GM12878 (cell line): ENCODE results near the gene SERPINB6. TPM values are rescaled to one million over a fixed set of nuclear protein-coding genes. Genes with fewer than 3 reads are reported as not detected.

Source experiments
- ATAC-seq: fragments of 200-7000 bp; cut with Tn5 transposase; 3 replicates; pipeline ENCODE4 v1.9.1; 2020; ENCODE audit warnings: mild to moderate bottlenecking, moderate library complexity
- BruUV-seq: library from RNA; stranded (reverse); fragments of 400-500 nt; replicated peaks from 2 replicates; lab custom pipeline; 2021; lab: Mats Ljungman, UMichigan
- CTCF ChIA-PET: fragments of 300-600 bp; sonication (Branson Sonifier 250); formaldehyde crosslinking; extraction: SDS; loops from one replicate; lab custom pipeline; 2021; ENCODE audit warnings: inconsistent platforms; lab: Yijun Ruan, JAX
- POLR2A ChIA-PET: fragments of 350-600 bp; formaldehyde crosslinking; extraction: SDS; loops from one replicate; lab custom pipeline; 2021; ENCODE audit warnings: inconsistent platforms; lab: Charles Lee
- RAD21 ChIA-PET: fragments of 300-600 bp; sonication (Branson Sonifier 250); formaldehyde crosslinking; loops from one replicate; lab custom pipeline; 2023; ENCODE audit warnings: antibody characterized with exemption; ENCODE audit not compliant: unreplicated experiment; lab: Charles Lee
- SMC1A ChIA-PET: fragments of 300-600 bp; sonication (Branson Sonifier 250); formaldehyde crosslinking; loops from one replicate; lab custom pipeline; 2023; ENCODE audit not compliant: unreplicated experiment, uncharacterized antibody; lab: Charles Lee
- DNase-seq: peaks from one replicate; pipeline ENCODE4 v3.0.0-alpha.2; 2011; ENCODE audit warnings: low read depth, low spot score
- FAIRE-seq: peaks from 3 replicates; lab custom pipeline; 2011; peaks lifted over from hg19 to GRCh38; lab: Jason Lieb, UNC
- H2AFZ ChIP-seq: 2 replicates; pipeline ENCODE4 v1.6.0; 2011; ENCODE audit warnings: low read depth, low read length, control low read depth; ENCODE audit not compliant: control insufficient read depth
- H3K27ac ChIP-seq: 2 replicates; pipeline ENCODE4 v1.5.1; 2011; ENCODE audit warnings: control low read depth; ENCODE audit not compliant: control insufficient read depth, insufficient read depth
- H3K27me3 ChIP-seq, 2 experiments: replicated peaks in 1 of 2; 2 replicates each; pipeline versions ENCODE4 v1.6.0 to v1.6.1; 2011; ENCODE audit warnings: low read length in 1 of 2; ENCODE audit not compliant: control insufficient read depth in 2 of 2, insufficient read depth in 2 of 2
- H3K36me3 ChIP-seq, 2 experiments: 2 replicates each; pipeline ENCODE4 v1.5.1; 2011; ENCODE audit warnings: low read length in 1 of 2; ENCODE audit not compliant: control insufficient read depth in 2 of 2, insufficient read depth in 2 of 2
- H3K4me1 ChIP-seq: 2 replicates; pipeline ENCODE4 v1.6.1; 2011; ENCODE audit warnings: mild to moderate bottlenecking, low read length, moderate library complexity, mixed read lengths; ENCODE audit not compliant: control insufficient read depth, insufficient read depth
- H3K4me2 ChIP-seq: 2 replicates; pipeline ENCODE4 v1.6.0; 2011; ENCODE audit warnings: control low read depth; ENCODE audit not compliant: control insufficient read depth, insufficient read depth
- H3K4me3 ChIP-seq: fragments of 200-600 bp; sonication (generic); 2 replicates; pipeline ENCODE4 v1.5.1; 2016
- H3K79me2 ChIP-seq: 2 replicates; pipeline ENCODE4 v1.6.0; 2011; ENCODE audit warnings: low read length; ENCODE audit not compliant: control insufficient read depth, insufficient read depth
- H3K9ac ChIP-seq: 2 replicates; pipeline ENCODE4 v1.8.0; 2011; ENCODE audit warnings: low read length, control low read depth, mixed read lengths; ENCODE audit not compliant: control insufficient read depth, insufficient read depth
- H3K9me3 ChIP-seq: replicated peaks from 3 replicates; pipeline ENCODE4 v1.5.1; 2011; ENCODE audit warnings: mild to moderate bottlenecking, low read length; ENCODE audit not compliant: control insufficient read depth, insufficient read depth
- H4K20me1 ChIP-seq: 2 replicates; pipeline ENCODE4 v1.6.0; 2011; ENCODE audit not compliant: control insufficient read depth, insufficient read depth
- CHD1 ChIP-seq: IDR thresholded peaks from 2 replicates; pipeline ENCODE4 v1.6.1; 2012; ENCODE audit warnings: low read depth, low read length, improper control_type of control experiment
- CHD2 ChIP-seq: IDR thresholded peaks from 2 replicates; pipeline ENCODE4 v1.6.1; 2011; ENCODE audit warnings: low read depth, low read length, improper control_type of control experiment, borderline replicate concordance
- FOXK2 ChIP-seq: fragments of 450-650 bp; IDR thresholded peaks from 2 replicates; pipeline ENCODE4 v1.6.1; 2017; ENCODE audit warnings: mild to moderate bottlenecking, moderate library complexity
- GABPA ChIP-seq: IDR thresholded peaks from 2 replicates; pipeline ENCODE4 v1.6.1; 2014; ENCODE audit warnings: antibody characterized with exemption, low read depth, mild to moderate bottlenecking, inconsistent platforms
- HCFC1 ChIP-seq: fragments of 150-350 bp; IDR thresholded peaks from 2 replicates; pipeline ENCODE4 v1.6.1; 2014; ENCODE audit warnings: low read length
- IKZF2 ChIP-seq, 2 experiments: fragments of 450-650 bp; IDR thresholded peaks; 2 replicates each; pipeline ENCODE4 v1.6.1; 2017; ENCODE audit warnings: mild to moderate bottlenecking in 2 of 2, moderate library complexity in 2 of 2
- IRF4 ChIP-seq: IDR thresholded peaks from 2 replicates; pipeline ENCODE4 v1.6.1; 2011; ENCODE audit warnings: low read depth, low read length
- KDM1A ChIP-seq: fragments of 200-600 bp; sonication (generic); IDR thresholded peaks from 2 replicates; pipeline ENCODE4 v1.6.1; 2016; ENCODE audit warnings: borderline replicate concordance
- KLF5 ChIP-seq: fragments of 450-650 bp; IDR thresholded peaks from 2 replicates; pipeline ENCODE4 v1.6.1; 2014; ENCODE audit warnings: mild to moderate bottlenecking; ENCODE audit not compliant: partially characterized antibody
- MTA2 ChIP-seq: fragments of 450-650 bp; IDR thresholded peaks from 2 replicates; pipeline ENCODE4 v1.6.1; 2016; ENCODE audit warnings: low read depth, mild to moderate bottlenecking, moderate library complexity
- MYC ChIP-seq: IDR thresholded peaks from 2 replicates; pipeline ENCODE4 v1.6.1; 2011; ENCODE audit warnings: mild to moderate bottlenecking, low read length, moderate library complexity, inconsistent platforms; ENCODE audit not compliant: insufficient read depth, insufficient replicate concordance, insufficient read length, severe bottlenecking
- NRF1 ChIP-seq: conservative IDR thresholded peaks from 2 replicates; pipeline ENCODE4 v1.6.1; 2011; ENCODE audit warnings: mild to moderate bottlenecking, low read depth, low read length, improper control_type of control experiment
- PAX8 ChIP-seq: fragments of 450-650 bp; IDR thresholded peaks from 2 replicates; pipeline ENCODE4 v1.6.1; 2017; ENCODE audit warnings: mild to moderate bottlenecking, moderate library complexity
- POLR2AphosphoS2 ChIP-seq: IDR thresholded peaks from 2 replicates; pipeline ENCODE4 v1.6.1; 2011; ENCODE audit warnings: low read depth, mild to moderate bottlenecking, low read length, improper control_type of control experiment, moderate library complexity
- SKIL ChIP-seq: fragments of 450-650 bp; IDR thresholded peaks from 2 replicates; pipeline ENCODE4 v1.6.1; 2017; ENCODE audit warnings: mild to moderate bottlenecking, low read depth, inconsistent platforms; ENCODE audit not compliant: poor library complexity, severe bottlenecking
- SUPT20H ChIP-seq: IDR thresholded peaks from 2 replicates; pipeline ENCODE4 v1.6.1; 2011; ENCODE audit warnings: low read depth, mild to moderate bottlenecking, low read length, moderate library complexity, borderline replicate concordance; ENCODE audit not compliant: control insufficient read depth
- ZNF217 ChIP-seq: fragments of 450-650 bp; IDR thresholded peaks from 2 replicates; pipeline ENCODE4 v1.6.1; 2017; ENCODE audit warnings: antibody characterized with exemption, mild to moderate bottlenecking
- ZNF274 ChIP-seq: IDR thresholded peaks from one replicate; pipeline ENCODE4 v1.8.0; 2011; ENCODE audit not compliant: insufficient read length, insufficient read depth
- WGBS: methylation state at CpG from one replicate; pipeline ENCODE4 v1.1.6; 2016; ENCODE audit warnings: low lambda C conversion rate; ENCODE audit not compliant: insufficient replicate concordance, insufficient coverage; ENCODE audit errors: missing lambda C conversion rate; 5-methylcytosine and 5-hydroxymethylcytosine counted together
- in situ Hi-C: fragments of 300-500 bp; cut with MboI; formaldehyde crosslinking; loops from 9 replicates; pipeline ENCODE4 v1.14.3; 2018; ENCODE audit warnings: mixed read lengths
- intact Hi-C: fragments of 100-400 bp; cut with micrococcal nuclease; formaldehyde crosslinking; loops from one replicate; pipeline ENCODE4 v1.14.2; 2022; ENCODE audit not compliant: unreplicated experiment
- polyA plus RNA-seq, 11 experiments: library from polyadenylated mRNA; depleted of rRNA in 4 of 11; unstranded in 6 of 11; stranded (reverse) in 5 of 11; fragments of >200 nt; fragmentation: Nextera tagmentation in 4 of 11; fragmentation: Illumina TruSeq in 1 of 11; extraction: Ambion mirVana in 4 of 11; extraction: Trizol in 1 of 11; gene quantifications; 1 replicate in 1 of 11; 2 replicates in 10 of 11; pipeline versions ENCODE4 v1.2.1 to v1.2.3, GENCODE V29; 2011 to 2016; ENCODE audit warnings: inconsistent platforms in 2 of 11, missing spikeins in 2 of 11, low read depth in 1 of 11
- total RNA-seq, 4 experiments: library from RNA; depleted of rRNA in 3 of 4; stranded (reverse); fragments of >200 nt in 3 of 4; fragmentation: Illumina TruSeq in 1 of 4; extraction: Trizol in 1 of 4; gene quantifications; 2 replicates each; pipeline versions ENCODE4 v1.2.1 to v1.2.3, GENCODE V29; 2013 to 2021

Gene SERPINB6
- total and polyA plus RNA-seq, 10 of the 15 experiments (the other 5 are each of a cell fraction or from before 2014, with no cell fraction given), result 0.37 to 2.2 (median 0.68) TPM; not detected in 1

GRCh38 chr6:2957696-2958330 lies 13.6 kb downstream of the SERPINB6 start:
- WGBS, result 68% methylated on average over 10 of the region's 11 CpGs
- POLR2A ChIA-PET, result no interaction called here
- TF ChIP-seq NRF1 (no peak), IKZF2 (IDR thresholded peaks at IDR 0.05) (no peak), CHD1 (no peak), CHD2 (no peak), ZNF217 (no peak), KLF5 (no peak), FOXK2 (no peak), SUPT20H (no peak), IRF4 (no peak), HCFC1 (no peak), MTA2 (no peak), MYC (no peak), PAX8 (no peak), GABPA (no peak), SKIL (no peak), ZNF274 (no peak), KDM1A (no peak), POLR2AphosphoS2 (no peak)
- TF ChIP-seq, all 136 proteins: peak for 0

More at GRCh38 chr6:2957696-2958330, 13.6 kb downstream of the SERPINB6 start:
- no peaks in the 10 kb centered on the region for H3K9me3 ChIP-seq
- H3K27ac ChIP-seq, result no peak overlapping the region
- ATAC-seq, result no peak
- ChIA-PET SMC1A (no interaction called here), RAD21 (no interaction called here), CTCF (interaction anchor here (1.7 kb wide), 1 partner anchor 15 kb away, joined by 5 read pairs; no protein-coding TSS in a partner anchor)
- H2AFZ ChIP-seq, result no peak overlapping the region
- H3K27me3 ChIP-seq, result peaks cover 2 to 4% of the 10 kb centered on the region in 2 experiments; a peak in 3 of 4 replicates
- in situ Hi-C loops, result no loop called here
- no peaks in the 10 kb centered on the region for H3K4me1 ChIP-seq
- BruUV-seq, result no TSS peak
- no peak overlapping the region for H3K9ac ChIP-seq
- FAIRE-seq, result no peak
- no peak overlapping the region for H3K4me3 ChIP-seq
- intact Hi-C loops, result no loop called here
- no peak overlapping the region for H3K4me2 ChIP-seq
- no peaks in the 10 kb centered on the region for H4K20me1 ChIP-seq
- no peak for DNase-seq
- H3K36me3 ChIP-seq, result no peaks in the 10 kb centered on the region
- no peaks in the 10 kb centered on the region for H3K79me2 ChIP-seq
